ENCODE results near the gene VEZT.
A peak's percentile ranks its signal among the peaks of the same experiment; 100 is the strongest.
"Not testable (repeated sequence)": the region's sequence is repeated elsewhere in the genome, so short reads cannot be mapped to it uniquely, and the experiment has no call there.

Gene VEZT

GRCh38 chr12:95321516-95322246, 104.1 kb downstream of the VEZT start:
- no peak for DNase-seq

- no peak for DNase-seq
These were observed 104.7 kb downstream of the VEZT start for GRCh38 chr12:95322326-95322725.

GRCh38 chr12:95323212-95323611, 105.6 kb downstream of the VEZT start:
- DNase-seq = no peak

- not testable (repeated sequence) for DNase-seq
These were observed 106.6 kb downstream of the VEZT start for GRCh38 chr12:95324246-95324645.

- no peak for DNase-seq
These were observed 107.9 kb downstream of the VEZT start for GRCh38 chr12:95325501-95325900.

GRCh38 chr12:95326445-95326844, 108.8 kb downstream of the VEZT start:
- no peak for DNase-seq

- DNase-seq = no peak
These were observed 109.2 kb downstream of the VEZT start for GRCh38 chr12:95326855-95327254.

- no peak for DNase-seq
These were observed 111.1 kb downstream of the VEZT start for GRCh38 chr12:95328708-95329107.

GRCh38 chr12:95335948-95336347, 118.3 kb downstream of the VEZT start:
- no peak for DNase-seq

GRCh38 chr12:95336387-95337067, 118.9 kb downstream of the VEZT start:
- DNase-seq = peak; percentile 54

GRCh38 chr12:95337146-95337545, 119.5 kb downstream of the VEZT start:
- DNase-seq = no peak

- no peak for DNase-seq
These were observed 121.6 kb downstream of the VEZT start for GRCh38 chr12:95339086-95339788.

- DNase-seq = no peak
These were observed 124.4 kb downstream of the VEZT start for GRCh38 chr12:95342008-95342407.

GRCh38 chr12:95343461-95344230, 126.0 kb downstream of the VEZT start:
- DNase-seq = no peak

GRCh38 chr12:95349291-95349690, 131.7 kb downstream of the VEZT start:
- DNase-seq = no peak

GRCh38 chr12:95351748-95352147, 134.1 kb downstream of the VEZT start:
- no peak for DNase-seq
